Measurements from ENCODE around the gene LRRC2.
"Not testable (repeated sequence)": the region's sequence is repeated elsewhere in the genome, so short reads cannot be mapped to it uniquely, and the experiment has no call there.

The LRRC2 gene, protein sequence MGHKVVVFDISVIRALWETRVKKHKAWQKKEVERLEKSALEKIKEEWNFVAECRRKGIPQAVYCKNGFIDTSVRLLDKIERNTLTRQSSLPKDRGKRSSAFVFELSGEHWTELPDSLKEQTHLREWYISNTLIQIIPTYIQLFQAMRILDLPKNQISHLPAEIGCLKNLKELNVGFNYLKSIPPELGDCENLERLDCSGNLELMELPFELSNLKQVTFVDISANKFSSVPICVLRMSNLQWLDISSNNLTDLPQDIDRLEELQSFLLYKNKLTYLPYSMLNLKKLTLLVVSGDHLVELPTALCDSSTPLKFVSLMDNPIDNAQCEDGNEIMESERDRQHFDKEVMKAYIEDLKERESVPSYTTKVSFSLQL

DNA sequence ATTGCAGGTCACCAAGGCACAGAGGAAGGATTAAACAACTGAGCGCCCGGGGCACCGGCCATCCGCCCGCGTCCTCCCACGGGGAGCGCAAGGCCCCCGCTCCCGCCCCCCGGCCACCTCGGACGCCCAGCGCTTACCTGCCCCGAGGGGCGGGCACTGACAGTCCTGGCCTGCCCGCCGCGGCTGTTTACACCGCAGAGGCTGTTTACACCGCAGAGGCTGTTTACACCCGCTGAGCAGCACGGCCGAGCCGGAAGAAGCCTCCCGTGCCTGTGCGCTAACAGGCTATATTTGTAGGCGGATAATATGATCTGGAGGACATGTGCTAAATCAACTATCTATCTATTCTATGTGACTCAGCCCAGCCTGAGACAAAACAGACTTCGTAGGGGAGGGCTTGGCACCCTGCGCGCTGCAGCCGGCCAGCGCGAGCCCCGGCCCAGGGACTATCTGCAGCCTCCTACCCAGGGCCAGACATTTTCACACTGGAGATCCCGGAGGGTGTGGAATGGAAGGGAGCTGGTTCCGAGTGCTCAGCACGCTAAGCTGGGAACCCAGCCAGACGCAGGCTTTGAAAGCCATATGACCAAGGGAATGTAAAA is at the start of gene LRRC2:
Gene LRRC2, minus strand, starts transcription at position 263 of the 602 bp plus-strand sequence. CDS start 14,711 bp downstream, outside the sequence.
- peak; percentile 3 for DNase-seq

DNA sequence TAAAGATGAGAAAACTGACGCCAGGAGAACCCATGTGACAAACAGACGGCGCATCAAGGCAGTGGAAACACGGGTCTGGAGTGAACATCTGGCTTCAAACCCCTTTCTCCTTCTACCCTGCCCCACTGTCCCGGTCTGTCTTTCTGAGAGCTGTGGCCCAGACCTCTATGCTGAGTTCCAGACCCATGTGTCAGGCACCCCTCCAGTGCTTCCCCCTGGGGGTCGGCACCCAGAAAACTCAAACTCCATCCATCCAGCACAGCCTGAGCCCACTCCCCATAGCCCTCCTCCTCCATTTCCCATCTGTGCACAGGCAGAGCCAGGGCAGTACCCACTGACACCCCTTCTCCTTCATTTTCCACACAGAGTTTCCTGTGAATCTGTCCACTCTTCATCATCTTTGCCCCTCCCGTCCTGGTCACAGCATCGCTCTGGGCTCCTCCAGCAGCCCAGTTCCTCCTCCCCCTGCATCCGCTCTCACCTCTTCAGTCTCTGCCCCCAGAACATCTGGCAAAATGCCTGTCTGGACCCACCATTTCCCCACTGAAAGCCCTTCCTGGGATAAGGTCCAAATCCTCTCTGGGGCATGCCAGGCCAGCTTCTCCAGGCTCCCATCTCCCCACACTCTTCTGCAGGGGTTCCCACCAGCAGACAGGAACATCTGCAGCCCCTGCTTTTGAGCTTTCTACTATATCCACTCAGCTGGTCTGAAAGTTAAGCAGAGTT is 49.1 kb upstream of the LRRC2 start:
- DNase-seq: no peak

DNA sequence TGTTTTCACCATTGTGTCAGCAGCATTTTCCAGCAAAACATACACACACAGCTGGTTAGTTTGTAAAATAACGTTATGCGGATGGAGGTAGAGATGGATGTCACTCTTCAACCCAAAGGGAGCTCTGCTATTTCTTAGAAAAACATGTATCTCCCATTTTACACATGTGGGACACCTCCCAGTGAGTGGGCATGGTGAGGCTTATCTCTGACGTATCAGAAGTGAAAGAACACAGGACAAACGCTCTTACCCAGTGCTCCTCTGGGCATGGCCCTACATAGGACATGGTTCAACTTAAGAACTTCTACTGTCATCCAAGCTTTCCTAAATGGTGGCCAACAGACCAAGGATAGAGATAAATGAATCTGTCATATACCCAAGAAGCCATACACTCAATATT is 48.3 kb upstream of the LRRC2 start:
- no peak for DNase-seq

DNA sequence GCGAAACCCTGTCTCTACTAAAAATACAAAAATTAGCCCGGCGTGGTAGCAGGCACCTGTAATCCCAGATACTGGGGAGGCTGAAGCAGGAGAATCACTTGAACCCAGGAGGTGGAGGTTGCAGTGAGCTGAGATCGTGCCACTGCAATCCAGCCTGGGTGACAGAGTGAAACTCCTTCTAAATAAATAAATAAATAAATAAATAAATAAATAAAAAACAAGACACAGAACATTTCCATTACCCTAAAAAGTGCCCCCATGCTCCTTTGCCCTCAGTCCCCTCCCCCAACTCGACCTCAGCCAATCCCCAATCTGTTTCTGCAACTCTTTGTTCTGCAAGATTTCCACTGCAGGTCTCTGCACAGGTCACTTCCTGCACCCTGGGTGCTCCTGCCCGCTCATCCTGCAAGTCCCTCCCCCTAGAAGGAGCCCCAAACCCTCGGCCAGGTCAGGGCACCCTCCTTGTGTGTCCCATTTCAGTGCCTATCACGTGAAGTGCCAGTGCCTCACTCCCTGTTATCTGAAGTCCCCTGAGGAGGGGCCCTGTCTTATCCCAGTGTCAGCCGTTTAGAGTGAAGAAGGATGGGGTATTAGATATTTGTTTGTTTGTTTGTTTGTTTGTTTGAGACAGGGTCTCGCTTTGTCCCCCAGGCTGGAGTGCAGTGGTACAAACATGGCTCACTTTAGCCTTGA is 47.4 kb upstream of the LRRC2 start:
- no peak for DNase-seq

DNA sequence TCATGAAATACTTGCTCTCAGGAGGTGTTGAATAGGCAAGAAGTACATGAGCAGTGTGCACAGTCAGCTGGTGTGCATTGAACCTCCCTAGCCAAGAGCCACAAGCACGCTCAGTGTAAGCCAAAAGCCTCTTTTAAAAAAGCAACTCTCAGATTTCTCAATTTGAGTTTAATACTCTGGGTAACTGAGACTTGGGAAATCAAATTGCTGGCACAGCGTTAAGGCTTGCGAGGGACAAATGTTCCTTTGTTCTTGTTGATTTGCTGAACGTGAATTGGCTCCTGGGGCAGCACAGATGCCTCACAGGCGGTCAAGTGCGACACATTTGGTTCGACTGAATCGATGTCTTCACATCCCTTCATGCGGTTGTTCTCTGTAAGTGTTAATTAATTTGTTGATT is 46.2 kb upstream of the LRRC2 start, which contains the start of gene FAM240A:
Gene FAM240A, plus strand, starts transcription at position 202 of the 400 bp plus-strand sequence. Its CDS starts 159 bp downstream, at position 361.
- no peak for DNase-seq

DNA sequence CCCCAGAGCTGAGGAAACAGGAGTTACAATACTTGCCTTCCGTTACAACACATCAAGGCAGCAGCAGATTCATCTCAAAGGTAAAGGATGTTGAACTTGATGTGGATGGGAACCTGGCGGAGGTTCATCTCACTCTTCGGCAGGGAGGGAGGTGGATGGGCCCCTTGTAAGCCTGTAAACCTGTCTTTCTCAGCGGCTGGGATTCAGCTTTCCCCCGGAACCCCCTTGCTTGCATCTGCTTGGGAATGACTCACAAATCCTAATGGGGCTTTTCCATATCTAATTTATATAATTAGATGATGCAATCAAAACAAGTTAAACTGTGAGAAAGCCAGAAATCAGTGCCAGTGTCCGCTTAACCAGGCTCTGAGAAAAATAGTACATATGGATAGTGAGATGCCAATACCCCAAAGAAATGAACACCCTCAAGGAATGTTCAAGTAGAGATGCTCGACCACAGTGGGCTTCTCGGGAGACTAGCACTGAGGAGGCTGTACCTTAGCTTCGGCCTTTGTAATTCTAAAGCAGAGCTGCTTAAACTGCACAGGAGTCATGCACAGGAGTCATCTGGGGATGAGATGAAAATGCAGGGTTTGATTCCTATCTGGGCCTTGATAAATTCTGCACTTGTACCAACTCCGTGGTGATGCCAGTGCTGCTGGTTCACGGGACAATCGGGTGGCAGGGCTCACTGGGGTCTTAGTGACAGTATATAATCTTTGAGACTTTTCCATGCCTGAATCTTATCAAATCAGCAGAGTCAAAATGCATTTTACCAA is 44.0 kb upstream of the LRRC2 start:
- DNase-seq: peak; percentile 2

DNA sequence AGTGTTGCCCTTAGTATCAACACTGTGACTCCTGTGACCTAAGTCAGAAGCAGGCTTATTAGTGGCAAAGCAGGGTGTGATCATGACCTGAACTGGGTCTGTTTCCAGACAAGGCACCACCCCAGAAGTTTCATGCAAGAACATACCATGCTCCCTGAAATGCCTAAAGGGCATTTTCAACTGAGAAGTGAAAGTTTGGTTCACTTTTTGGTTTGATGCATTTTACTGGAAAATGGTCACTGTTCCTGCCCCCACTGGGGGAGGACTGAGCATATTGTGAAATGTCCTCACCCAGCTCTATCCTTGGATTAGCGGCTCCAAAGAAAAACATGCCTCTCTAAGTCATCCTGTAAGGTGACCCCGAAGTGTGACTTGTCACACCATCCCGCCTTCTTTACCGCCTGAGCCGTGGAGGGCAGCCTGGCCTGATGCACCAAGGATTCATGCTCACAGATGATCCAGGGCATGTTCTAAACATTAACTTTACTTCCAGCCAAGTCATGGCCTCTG is 43.2 kb upstream of the LRRC2 start:
- DNase-seq: no peak

DNA sequence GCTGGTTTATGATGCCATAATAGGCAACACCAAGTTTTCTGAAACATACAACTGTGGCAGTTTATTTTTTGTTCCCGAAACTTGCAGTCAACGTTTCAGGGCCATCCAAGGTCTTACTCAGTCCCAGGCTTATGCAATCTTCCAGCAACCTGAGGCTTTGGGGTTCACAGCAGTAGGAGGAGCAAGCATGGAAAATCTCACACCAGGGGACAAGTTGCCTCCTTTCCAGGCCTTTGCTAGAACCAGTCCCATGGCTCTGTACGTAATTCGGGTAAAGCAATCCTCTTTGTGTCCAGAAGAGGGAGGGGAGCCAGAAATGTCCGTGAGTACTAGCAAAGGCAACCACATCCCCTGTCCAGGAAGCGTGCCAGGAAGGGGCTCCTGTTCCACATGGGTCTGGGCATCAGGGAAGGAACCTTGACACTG is 41.5 kb upstream of the LRRC2 start:
- DNase-seq: peak; percentile 3

DNA sequence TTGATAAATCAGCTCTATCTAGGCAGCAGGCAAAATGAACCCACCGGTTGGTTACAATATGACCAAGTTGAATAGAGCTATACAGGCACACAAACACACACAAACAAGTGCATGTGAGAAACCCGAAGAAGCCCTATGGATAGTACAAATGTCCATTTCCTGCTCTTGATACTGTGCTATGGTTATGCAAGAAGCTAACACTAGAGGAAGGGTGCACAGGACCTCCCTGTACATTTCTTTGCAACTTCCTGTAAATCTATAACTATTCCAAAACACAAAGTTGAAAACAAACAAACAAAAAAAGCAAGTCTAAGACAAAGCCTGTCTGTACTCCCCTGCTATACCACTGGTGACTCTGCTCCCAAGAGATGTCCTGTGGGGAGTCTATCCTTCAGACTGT is 38.0 kb upstream of the LRRC2 start:
- DNase-seq: no peak

DNA sequence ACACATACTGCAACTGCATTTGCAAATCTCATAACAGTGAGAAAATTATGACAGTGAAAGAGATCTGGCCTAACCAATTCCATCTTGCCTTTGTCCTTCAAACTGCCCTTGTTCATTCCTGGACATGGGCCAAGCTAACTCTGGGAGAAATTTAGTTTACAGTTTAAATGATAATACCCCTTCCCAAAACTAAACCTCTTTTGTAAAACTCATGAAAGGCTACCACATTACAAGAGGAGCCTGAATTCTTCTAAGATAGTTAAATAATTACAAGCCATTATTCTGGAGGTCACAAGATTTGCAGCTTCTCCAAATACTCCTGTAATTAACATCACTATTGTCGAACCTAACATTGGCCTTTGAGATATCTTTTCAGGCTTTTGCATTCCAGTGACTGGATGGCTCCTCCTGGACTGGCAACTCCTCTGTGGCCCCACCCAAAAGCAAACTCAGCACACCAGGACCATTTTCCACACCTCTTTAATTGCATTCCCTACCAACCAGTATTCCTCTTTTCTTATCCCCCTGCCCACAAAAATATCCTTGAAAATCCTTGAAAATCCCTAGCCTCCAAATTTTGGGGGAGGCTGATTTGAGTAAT is 37.4 kb upstream of the LRRC2 start:
- no peak for DNase-seq

DNA sequence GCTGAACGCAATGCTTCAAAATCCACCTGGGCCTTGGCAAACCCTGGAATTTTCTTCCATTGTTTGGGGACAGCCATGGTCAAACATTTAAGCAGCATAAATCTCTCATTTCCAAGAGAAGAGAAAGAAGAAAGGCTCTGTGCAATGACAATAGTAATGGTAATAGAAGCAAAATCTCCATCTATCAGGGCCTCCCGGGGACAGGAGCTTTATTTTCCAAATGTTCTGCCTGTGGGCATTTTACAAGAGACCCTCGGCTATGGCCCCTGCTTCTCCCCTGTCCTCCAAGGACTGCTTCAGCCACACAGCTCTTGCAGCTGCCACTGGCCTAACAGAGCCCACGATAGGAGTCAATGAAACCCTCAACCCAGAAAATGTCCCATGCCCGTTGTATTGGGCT is 33.5 kb upstream of the LRRC2 start:
- no peak for DNase-seq

DNA sequence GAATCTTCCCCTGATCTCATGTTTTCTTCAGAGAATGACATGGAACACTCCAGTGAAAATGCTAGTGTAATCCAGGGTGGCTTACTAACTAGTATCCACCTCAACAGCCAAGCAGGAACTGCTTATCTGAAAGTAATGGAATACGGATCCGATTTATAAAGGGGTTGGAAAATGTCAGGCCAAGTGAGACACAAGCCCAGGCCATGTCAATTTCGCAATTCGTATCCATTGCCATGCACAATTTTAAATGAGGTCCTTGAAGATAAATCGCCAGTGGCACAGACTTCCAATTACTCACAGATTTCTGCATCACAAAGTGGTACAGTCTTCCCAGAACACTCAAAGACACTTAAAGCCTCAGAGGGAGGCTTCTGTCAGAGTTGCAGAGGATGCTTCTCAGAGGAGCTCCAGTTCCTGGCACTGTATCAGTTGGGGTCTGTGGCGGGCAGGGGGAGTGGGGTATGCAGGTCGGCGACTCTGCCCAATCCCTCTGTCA is 29.8 kb upstream of the LRRC2 start:
- no peak for DNase-seq

DNA sequence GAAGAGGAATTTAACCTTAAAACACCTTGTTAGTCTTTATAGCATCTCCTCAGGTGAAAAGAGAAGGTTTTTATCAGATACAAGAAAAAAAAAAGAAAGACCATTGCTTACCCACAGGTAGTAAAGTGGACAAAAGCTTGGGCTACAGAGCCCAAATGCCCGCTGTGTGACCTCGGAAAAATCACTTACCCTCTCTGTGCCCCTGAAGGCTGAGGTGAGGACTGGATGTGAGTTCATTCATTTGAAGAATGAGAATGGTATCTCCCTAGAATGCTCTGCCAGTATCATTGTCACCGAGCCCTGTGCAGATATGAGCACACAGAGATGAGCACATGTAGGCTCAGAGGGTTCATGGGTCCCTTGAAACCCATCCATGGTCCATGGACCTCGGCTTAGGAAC is 28.6 kb upstream of the LRRC2 start:
- no peak for DNase-seq

DNA sequence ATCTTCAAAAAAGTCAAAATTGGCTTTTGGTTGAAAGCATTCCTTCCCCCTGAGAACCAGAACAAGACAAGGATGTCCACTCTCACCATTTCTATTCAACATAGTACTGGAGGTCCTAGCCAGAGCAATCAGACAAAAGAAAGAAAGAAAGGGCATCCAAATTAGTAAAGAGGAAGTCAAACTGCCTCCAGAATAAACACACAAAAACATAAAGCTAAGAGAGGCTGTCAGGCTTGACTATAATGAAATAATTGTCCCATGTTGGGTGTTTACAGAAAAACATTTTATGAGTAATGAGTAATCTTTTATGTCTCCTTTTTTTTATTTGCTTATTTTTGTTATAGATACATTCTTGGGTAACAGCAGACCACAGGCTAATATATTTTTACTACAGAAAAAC is 27.9 kb upstream of the LRRC2 start:
- DNase-seq: no peak

DNA sequence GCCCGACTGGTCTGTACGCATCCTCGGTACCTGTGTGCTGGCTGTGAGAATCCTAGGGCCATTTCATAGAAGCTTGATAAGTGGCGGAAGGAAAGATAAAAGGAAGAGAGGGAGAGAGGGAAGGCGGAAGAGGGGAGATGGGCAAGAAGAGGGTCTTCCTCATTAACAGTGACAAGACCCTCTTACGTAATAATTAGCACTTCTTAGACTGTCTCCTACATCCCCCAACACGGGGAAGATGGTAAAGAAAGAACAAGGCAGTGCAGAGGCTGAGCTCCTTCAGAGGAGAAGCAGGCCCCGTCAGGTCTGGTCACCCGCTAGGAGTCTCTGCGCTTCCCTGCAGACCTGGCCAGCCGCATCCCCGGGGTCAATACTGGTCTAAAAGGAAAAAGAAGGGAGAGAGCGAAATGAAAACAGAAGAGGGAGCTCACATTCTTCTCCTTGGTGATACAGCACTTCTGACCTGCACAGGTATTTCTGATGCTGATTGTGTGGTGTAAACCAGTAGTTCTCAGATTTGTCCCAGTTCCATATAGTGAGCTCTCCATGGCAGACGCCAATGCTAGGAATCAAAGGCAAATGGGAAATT is 27.3 kb upstream of the LRRC2 start:
- no peak for DNase-seq

DNA sequence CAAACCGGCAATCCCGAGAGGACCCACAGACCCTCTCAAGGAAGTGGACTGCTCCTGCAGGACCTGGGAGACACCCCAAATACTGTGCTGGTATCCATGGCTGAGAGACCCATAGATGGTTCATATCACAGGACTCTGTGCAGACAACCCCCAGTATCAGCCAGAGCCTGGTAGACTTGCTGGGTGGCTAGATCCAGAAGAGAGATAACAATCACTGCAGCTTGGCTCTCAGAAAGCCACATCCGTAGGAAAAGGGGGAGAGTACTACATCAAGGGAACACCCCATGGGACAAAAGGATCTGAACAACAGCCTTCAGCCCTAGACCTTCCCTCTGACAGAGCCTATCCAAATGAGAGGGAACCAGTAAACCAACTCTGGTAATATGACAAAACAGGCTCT is 21.2 kb upstream of the LRRC2 start:
- DNase-seq: not testable (repeated sequence)

DNA sequence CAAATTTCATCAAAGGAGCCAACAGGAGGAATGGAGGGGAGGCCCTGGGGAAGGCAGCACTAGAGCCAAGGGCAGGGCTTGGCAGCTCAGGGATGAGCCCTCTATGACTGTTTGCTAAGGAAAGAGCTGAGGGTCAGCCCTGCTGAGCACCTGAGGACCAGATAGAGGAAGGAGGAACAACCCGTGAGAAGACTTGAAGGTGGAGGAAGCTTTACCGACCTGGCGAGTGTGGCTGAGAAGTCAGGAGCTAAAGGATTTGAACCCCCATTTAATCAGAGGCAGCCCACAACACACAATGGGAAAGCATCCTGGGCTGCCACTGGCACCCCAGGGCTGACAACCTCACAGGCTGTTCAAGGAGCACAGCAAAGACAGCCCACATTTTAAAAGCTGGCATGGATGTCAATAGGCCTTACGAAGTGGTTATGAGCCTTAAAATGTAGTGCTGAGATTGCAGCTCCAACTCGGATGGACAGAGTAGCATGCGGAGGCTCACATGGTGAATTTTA is 20.7 kb upstream of the LRRC2 start:
- no peak for DNase-seq

DNA sequence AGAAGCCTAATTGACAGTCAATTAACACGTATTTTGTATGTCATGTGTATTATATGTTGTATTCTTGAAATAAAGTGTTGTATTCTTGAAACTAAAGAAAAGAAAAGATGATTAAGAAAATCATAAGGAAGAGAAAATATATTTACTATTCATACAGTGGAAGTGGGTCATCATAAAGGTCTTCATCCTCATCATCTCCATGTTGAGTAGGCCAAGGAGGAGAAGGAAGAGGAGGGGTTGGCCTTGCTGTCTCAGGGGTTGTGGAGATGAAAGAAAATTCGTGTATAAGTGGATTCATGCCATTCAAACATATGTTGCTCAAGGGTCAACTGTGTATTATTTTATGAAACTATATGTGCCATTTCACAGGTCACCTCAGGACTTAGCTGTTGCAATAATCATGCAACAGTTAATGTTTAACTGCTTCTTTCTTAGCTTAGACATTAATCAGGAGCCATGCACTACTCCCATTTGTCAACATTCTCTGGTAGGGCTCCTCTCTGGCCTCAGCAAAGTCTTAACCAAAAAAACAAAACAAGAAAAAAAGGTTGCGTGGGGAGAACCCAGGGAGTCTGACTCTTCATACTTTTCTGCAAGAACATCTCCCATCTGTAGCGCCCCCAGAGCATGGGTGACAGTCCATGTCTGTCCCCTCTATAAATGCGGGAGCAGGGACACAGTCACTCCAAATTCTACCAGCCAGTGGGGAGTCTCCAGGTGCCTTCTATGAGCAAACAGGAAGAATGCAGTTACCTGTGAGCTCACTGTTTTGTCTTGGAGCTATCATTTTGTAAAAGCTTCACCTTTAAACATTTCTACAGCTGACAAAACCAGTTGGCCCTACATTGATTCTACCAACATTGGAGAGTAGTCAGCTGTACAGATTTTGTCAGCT is 19.9 kb upstream of the LRRC2 start:
- no peak for DNase-seq

DNA sequence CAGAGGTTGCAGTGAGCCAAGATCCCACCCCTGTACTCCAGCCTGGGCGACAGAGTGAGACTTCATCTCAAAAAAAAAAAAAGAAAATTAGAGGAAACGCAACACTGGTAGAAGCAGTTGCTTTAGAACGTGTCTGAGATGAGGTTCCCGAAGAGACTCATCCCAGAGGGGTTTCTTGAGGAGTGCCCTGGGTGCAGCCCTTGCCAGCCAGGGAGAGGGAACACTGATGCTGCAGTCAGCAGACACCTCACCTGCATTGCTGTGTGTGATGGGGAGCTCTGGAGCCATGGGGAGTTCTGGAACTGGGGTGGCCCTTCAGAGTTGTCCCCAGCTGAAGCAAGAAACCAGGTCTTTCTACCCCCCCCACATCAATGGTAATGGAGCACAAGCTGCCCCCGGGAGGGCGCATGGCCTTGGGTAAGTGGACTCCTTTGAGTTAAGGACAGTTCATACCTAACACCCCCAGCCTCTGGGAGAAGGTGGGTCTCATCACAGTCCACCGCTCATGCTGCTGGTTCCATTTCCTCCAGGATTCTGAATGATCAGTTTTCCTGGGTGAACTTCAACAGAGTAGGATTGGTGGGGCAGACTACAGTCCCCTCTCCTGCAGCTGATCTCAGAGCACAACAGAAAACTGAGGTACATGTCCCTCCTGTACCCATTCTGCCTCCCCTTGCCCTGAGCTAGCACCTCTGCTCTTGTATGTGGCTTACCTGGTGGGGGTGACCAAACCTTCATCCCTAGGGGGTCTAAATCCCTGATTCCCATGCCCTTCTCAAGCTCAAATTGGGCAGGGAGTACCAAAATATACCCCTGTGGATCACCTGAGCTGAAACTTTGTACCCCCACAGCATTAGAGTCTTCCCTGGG is 18.7 kb upstream of the LRRC2 start:
- no peak for DNase-seq

All from NCI-H82 (cell line).